Measurements from ENCODE around the gene TMEM39A. TPM values are rescaled to one million over a fixed set of nuclear protein-coding genes. Genes with fewer than 3 reads are reported as not detected.

TMEM39A gene
- total and polyA plus RNA-seq, 9 donors: 12.9 to 58.1 (median 38.7) TPM

GRCh38 chr3:119492128-119492527 is 28.7 kb upstream of the TMEM39A start:
- H3K27ac ChIP-seq: no peak overlapping the region
- no peak for DNase-seq
- H3K36me3 ChIP-seq: no peaks in the 10 kb centered on the region
- H3K4me3 ChIP-seq: no peak overlapping the region
- H3K27me3 ChIP-seq: no peaks in the 10 kb centered on the region
- WGBS, 3 donors: 87 to 93% (median 91%) methylated on average over 2 of the region's 2 CpGs
- H3K4me1 ChIP-seq (ENCODE audit: insufficient read depth): no peaks in the 10 kb centered on the region
- no peaks in the 10 kb centered on the region for H3K9me3 ChIP-seq
- intact Hi-C loops (cut with DNase I): loop anchor here in 3 of 4 donors (10.0 kb wide), 1 partner anchor 183 kb away; the partner anchor contains the start of gene COX17 (in 3 of the 3)
- TF ChIP-seq CTCF (IDR thresholded peaks at IDR 0.05) (no peak), POLR2A (IDR thresholded peaks at IDR 0.05) (no peak), EP300 (IDR thresholded peaks at IDR 0.05) (no peak)

- Histone ChIP-seq H3K9me3 (no peaks in the 10 kb centered on the region), H3K4me3 (no peak overlapping the region), H3K27ac (no peak overlapping the region), H3K27me3 (no peaks in the 10 kb centered on the region), H3K36me3 (no peaks in the 10 kb centered on the region), H3K4me1 (ENCODE audit: insufficient read depth) (no peaks in the 10 kb centered on the region)
- WGBS, 3 donors: 88 to 91% (median 90%) methylated on average over 2 of the region's 2 CpGs
- DNase-seq: no peak
- no peak for TF ChIP-seq POLR2A (IDR thresholded peaks at IDR 0.05)
- no peak for TF ChIP-seq CTCF (IDR thresholded peaks at IDR 0.05)
- no peak for TF ChIP-seq EP300 (IDR thresholded peaks at IDR 0.05)
- intact Hi-C loops (cut with DNase I): loop anchor here in 3 of 4 donors (10.0 kb wide), 1 partner anchor 185 kb away; the partner anchor contains the start of gene COX17 (in 3 of the 3)
These were observed 26.7 kb upstream of the TMEM39A start for GRCh38 chr3:119490153-119490552.

GRCh38 chr3:119485563-119485962 is 22.1 kb upstream of the TMEM39A start:
- DNase-seq: no peak
- Histone ChIP-seq H3K27me3 (no peaks in the 10 kb centered on the region), H3K4me1 (ENCODE audit: insufficient read depth) (no peaks in the 10 kb centered on the region), H3K36me3 (no peaks in the 10 kb centered on the region), H3K4me3 (no peak overlapping the region), H3K9me3 (no peaks in the 10 kb centered on the region), H3K27ac (no peak overlapping the region)
- WGBS, 3 donors: 87 to 98% (median 89%) methylated on average over 2 of the region's 2 CpGs
- intact Hi-C loops (cut with DNase I): no loop called here
- no peak for TF ChIP-seq CTCF (IDR thresholded peaks at IDR 0.05)
- TF ChIP-seq POLR2A (IDR thresholded peaks at IDR 0.05): no peak
- TF ChIP-seq EP300 (IDR thresholded peaks at IDR 0.05): no peak

- intact Hi-C loops (cut with DNase I): no loop called here
- H3K9me3 ChIP-seq: no peaks in the 10 kb centered on the region
- no peaks in the 10 kb centered on the region for H3K36me3 ChIP-seq
- H3K27me3 ChIP-seq: no peaks in the 10 kb centered on the region
- H3K27ac ChIP-seq: no peak overlapping the region
- DNase-seq: no peak
- 73 to 92% (median 83%) methylated on average over 1 of the region's 1 CpG for WGBS, 3 donors
- H3K4me1 ChIP-seq (ENCODE audit: insufficient read depth): no peaks in the 10 kb centered on the region
- TF ChIP-seq CTCF (IDR thresholded peaks at IDR 0.05) (no peak), EP300 (IDR thresholded peaks at IDR 0.05) (no peak)
- H3K4me3 ChIP-seq: no peak overlapping the region
These were observed 19.7 kb upstream of the TMEM39A start for GRCh38 chr3:119483101-119483500.

Data from ovary (tissue), 9 donors.